Measurements from ENCODE around the gene PEAR1. TPM values are rescaled to one million over a fixed set of nuclear protein-coding genes. Genes with fewer than 3 reads are reported as not detected.

Gene PEAR1
- total and polyA plus RNA-seq, 2 donors, result 0.61 to 2.5 TPM

DNA sequence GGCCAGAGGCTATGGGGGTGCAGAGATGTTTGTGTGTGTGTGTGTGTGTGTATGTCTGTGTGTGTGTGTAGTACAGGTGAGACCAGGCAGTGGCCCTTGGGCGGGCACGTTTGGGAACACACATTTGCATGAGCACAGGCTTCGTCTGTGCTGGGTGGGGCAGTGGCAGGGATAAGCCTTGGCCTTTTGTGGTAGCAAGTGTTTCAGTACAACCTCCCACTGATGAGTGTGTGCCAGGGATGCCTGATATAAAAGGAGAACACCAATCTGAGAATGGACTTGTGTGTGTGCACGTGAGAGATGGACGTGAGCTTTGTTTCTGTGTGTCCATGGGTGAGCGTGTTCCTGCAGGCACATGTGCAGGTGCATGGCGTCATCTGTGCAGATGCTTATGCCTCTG, 29.9 kb upstream of the PEAR1 start:
- no peak overlapping the region for H3K4me3 ChIP-seq (ENCODE audit: low read length in 2 of 2)
- H3K36me3 ChIP-seq (ENCODE audit: control insufficient read depth in 2 of 2, insufficient read depth in 2 of 2, low read length in 1 of 2), result peaks cover 0 to 3% of the 10 kb centered on the region in 2 donors
- peaks cover 41 to 87% of the 10 kb centered on the region in 2 donors for H3K27me3 ChIP-seq (ENCODE audit: control insufficient read depth in 2 of 2, insufficient read depth in 1 of 2, low read length in 1 of 2)
- peaks cover 0 to 11% of the 10 kb centered on the region in 2 donors for H3K9me3 ChIP-seq (ENCODE audit: control insufficient read depth in 2 of 2, insufficient read depth in 1 of 2, low read length in 1 of 2)
- 94% methylated on average over 7 of the region's 7 CpGs for WGBS
- H3K27ac ChIP-seq (ENCODE audit: low read depth in 1 of 2, low read length in 1 of 2), result no peak overlapping the region
- no peak for DNase-seq (ENCODE audit: low read depth in 6 of 9, low spot score in 9 of 9)
- H3K4me1 ChIP-seq (ENCODE audit: control insufficient read depth in 2 of 2, insufficient read depth in 2 of 2, low read length in 2 of 2), result peaks cover 9 to 42% of the 10 kb centered on the region in 2 donors

DNA sequence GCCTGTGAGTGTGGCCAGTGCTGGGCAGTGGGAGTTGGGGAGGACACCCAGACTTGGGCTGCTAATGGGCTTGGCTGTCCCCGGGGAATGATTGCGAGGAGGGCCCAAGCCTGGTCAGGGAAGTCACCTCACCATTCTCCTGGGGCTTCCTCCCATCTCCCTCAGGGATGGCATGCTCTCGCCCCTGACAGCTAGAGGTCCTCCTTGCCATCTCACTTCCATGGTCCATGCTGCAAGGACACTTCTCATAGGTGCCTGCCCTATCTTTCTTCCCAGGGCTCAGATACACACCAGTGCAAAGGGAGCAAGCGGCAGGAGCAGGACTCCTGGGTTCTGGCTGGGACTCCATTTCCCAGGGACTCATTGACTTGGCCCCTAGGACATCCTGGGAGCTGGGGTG, 28.7 kb upstream of the PEAR1 start:
- no peak overlapping the region for H3K27ac ChIP-seq (ENCODE audit: low read depth in 1 of 2, low read length in 1 of 2)
- 97% methylated on average over 4 of the region's 4 CpGs for WGBS
- DNase-seq (ENCODE audit: low read depth in 6 of 9, low spot score in 9 of 9), result no peak
- H3K9me3 ChIP-seq (ENCODE audit: control insufficient read depth in 2 of 2, insufficient read depth in 1 of 2, low read length in 1 of 2), result peaks cover 0 to 11% of the 10 kb centered on the region in 2 donors
- peaks cover 8 to 42% of the 10 kb centered on the region in 2 donors for H3K4me1 ChIP-seq (ENCODE audit: control insufficient read depth in 2 of 2, insufficient read depth in 2 of 2, low read length in 2 of 2)
- H3K27me3 ChIP-seq (ENCODE audit: control insufficient read depth in 2 of 2, insufficient read depth in 1 of 2, low read length in 1 of 2), result peaks cover 29 to 80% of the 10 kb centered on the region in 2 donors
- peaks cover 0 to 3% of the 10 kb centered on the region in 2 donors for H3K36me3 ChIP-seq (ENCODE audit: control insufficient read depth in 2 of 2, insufficient read depth in 2 of 2, low read length in 1 of 2)
- H3K4me3 ChIP-seq (ENCODE audit: low read length in 2 of 2), result no peak overlapping the region

DNA sequence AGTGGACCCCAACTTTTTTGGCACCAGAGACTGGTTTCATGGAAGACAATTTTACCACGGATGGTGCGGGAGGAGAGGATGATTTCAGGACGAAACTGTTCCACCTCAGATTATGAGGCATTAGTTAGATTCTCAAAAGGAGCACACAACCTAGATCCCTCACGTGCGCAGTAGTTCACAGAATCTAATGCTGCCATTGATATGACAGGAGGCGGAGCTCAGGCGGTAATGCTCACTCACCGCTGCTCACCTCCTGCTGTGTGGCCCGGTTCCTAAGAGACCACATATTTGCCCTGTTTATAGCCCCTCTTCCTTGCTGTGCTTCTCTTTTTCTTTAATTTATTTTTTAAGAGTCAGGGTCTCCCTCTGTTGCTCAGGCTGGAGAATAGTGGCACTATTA, 28.3 kb upstream of the PEAR1 start:
- Histone ChIP-seq H3K27me3 (ENCODE audit: control insufficient read depth in 2 of 2, insufficient read depth in 1 of 2, low read length in 1 of 2) (peaks cover 24 to 78% of the 10 kb centered on the region in 2 donors), H3K4me1 (ENCODE audit: control insufficient read depth in 2 of 2, insufficient read depth in 2 of 2, low read length in 2 of 2) (peaks cover 3 to 38% of the 10 kb centered on the region in 2 donors)
- 92% methylated on average over 9 of the region's 9 CpGs for WGBS

DNA sequence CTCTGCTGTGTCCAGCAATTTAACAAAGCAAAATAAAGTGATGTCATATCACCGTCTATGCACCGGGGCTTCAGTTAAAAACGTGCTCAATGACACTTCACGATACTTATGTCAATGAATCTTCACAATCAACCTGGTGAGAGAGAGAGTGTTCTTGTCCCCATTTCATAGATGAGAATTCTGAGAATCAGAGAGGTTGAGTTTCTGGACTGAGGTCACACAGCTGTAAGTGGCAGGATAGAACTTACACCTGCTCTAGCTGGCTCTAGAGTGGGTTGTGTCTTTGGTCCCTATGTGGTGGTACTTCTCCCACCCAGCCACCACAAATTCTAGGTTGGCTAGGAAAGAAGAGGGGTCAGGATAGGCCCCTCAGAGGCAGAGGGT, 27.7 kb upstream of the PEAR1 start:
- Histone ChIP-seq H3K27me3 (ENCODE audit: control insufficient read depth in 2 of 2, insufficient read depth in 1 of 2, low read length in 1 of 2) (peaks cover 20 to 76% of the 10 kb centered on the region in 2 donors), H3K9me3 (ENCODE audit: control insufficient read depth in 2 of 2, insufficient read depth in 1 of 2, low read length in 1 of 2) (peaks cover 0 to 7% of the 10 kb centered on the region in 2 donors), H3K27ac (ENCODE audit: low read depth in 1 of 2, low read length in 1 of 2) (no peak overlapping the region), H3K36me3 (ENCODE audit: control insufficient read depth in 2 of 2, insufficient read depth in 2 of 2, low read length in 1 of 2) (peaks cover 0 to 3% of the 10 kb centered on the region in 2 donors), H3K4me1 (ENCODE audit: control insufficient read depth in 2 of 2, insufficient read depth in 2 of 2, low read length in 2 of 2) (peaks cover 3 to 34% of the 10 kb centered on the region in 2 donors), H3K4me3 (ENCODE audit: low read length in 2 of 2) (no peak overlapping the region)
- DNase-seq (ENCODE audit: low read depth in 6 of 9, low spot score in 9 of 9), result no peak
- 92% methylated on average over 4 of the region's 4 CpGs for WGBS

More for the DNA sequence above, 28.3 kb upstream of the PEAR1 start:
- H3K36me3 ChIP-seq (ENCODE audit: control insufficient read depth in 2 of 2, insufficient read depth in 2 of 2, low read length in 1 of 2), result peaks cover 0 to 3% of the 10 kb centered on the region in 2 donors
- no peak for DNase-seq (ENCODE audit: low read depth in 6 of 9, low spot score in 9 of 9)
- no peak overlapping the region for H3K27ac ChIP-seq (ENCODE audit: low read depth in 1 of 2, low read length in 1 of 2)
- no peak overlapping the region for H3K4me3 ChIP-seq (ENCODE audit: low read length in 2 of 2)
- H3K9me3 ChIP-seq (ENCODE audit: control insufficient read depth in 2 of 2, insufficient read depth in 1 of 2, low read length in 1 of 2), result peaks cover 0 to 10% of the 10 kb centered on the region in 2 donors

DNA sequence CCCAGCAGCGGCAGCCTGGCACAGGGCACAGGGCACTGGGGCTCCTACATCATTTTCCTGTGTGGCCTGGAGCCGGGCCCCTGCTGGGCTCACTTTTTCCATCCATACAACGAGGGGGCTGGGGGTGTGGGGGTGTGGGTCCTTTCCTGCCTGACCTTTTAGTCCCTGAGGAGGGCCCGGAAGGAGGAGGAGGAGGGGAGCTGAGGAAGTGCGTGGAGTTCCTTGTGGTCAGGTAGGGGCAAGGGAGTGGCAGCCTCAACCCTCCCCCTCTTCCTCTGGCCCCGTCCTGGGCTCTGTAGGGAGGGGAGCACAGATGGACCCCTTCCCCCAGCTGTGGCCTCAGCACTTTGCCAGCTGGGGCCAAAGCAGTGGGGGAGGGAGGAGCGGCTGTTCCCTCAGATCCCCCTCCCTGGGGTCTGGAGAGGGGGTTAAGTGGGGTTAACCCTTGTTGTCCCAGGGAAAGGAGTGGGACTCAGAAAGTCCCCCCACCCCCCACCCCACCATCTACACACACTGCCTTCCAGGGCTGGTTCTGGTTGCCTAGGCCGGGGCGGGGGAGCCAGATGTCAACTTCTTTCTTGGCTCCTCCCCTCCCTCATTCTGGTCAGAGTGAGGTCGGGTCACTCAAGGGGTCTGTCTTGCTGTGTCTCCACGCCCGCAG, 27.1 kb upstream of the PEAR1 start:
- Histone ChIP-seq H3K4me1 (ENCODE audit: control insufficient read depth in 2 of 2, insufficient read depth in 2 of 2, low read length in 2 of 2) (peaks cover 0 to 28% of the 10 kb centered on the region in 2 donors), H3K4me3 (ENCODE audit: low read length in 2 of 2) (no peak overlapping the region), H3K27me3 (ENCODE audit: control insufficient read depth in 2 of 2, insufficient read depth in 1 of 2, low read length in 1 of 2) (peaks cover 15 to 73% of the 10 kb centered on the region in 2 donors), H3K36me3 (ENCODE audit: control insufficient read depth in 2 of 2, insufficient read depth in 2 of 2, low read length in 1 of 2) (peaks cover 0 to 3% of the 10 kb centered on the region in 2 donors), H3K9me3 (ENCODE audit: control insufficient read depth in 2 of 2, insufficient read depth in 1 of 2, low read length in 1 of 2) (peaks cover 0 to 3% of the 10 kb centered on the region in 2 donors), H3K27ac (ENCODE audit: low read depth in 1 of 2, low read length in 1 of 2) (no peak overlapping the region)
- 51% methylated on average over 12 of the region's 12 CpGs for WGBS
- no peak for DNase-seq (ENCODE audit: low read depth in 6 of 9, low spot score in 9 of 9)

DNA sequence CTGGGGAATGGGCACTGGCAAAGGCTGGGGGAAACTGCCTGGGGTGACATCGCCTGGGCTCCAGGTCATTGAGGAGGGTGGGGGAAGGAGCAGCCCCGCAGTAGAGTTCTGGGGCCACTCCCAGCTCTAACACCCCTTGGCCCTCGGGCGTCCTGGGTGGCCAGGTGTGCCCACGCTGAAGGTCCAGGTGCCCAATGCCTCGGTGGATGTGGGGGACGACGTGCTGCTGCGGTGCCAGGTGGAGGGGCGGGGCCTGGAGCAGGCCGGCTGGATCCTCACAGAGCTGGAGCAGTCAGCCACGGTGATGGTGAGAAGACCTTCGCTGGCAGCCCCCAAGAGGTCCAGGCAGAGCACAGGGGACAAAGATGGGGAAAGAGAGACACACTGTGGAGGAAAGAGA, 25.2 kb upstream of the PEAR1 start:
- peaks cover 0 to 3% of the 10 kb centered on the region in 2 donors for H3K36me3 ChIP-seq (ENCODE audit: control insufficient read depth in 2 of 2, insufficient read depth in 2 of 2, low read length in 1 of 2)
- H3K27ac ChIP-seq (ENCODE audit: low read depth in 1 of 2, low read length in 1 of 2), result no peak overlapping the region
- H3K9me3 ChIP-seq (ENCODE audit: control insufficient read depth in 2 of 2, insufficient read depth in 1 of 2, low read length in 1 of 2), result no peaks in the 10 kb centered on the region
- no peak overlapping the region for H3K4me3 ChIP-seq (ENCODE audit: low read length in 2 of 2)
- no peak for DNase-seq (ENCODE audit: low read depth in 6 of 9, low spot score in 9 of 9)
- 92% methylated on average over 13 of the region's 13 CpGs for WGBS
- peaks cover 3 to 60% of the 10 kb centered on the region in 2 donors for H3K27me3 ChIP-seq (ENCODE audit: control insufficient read depth in 2 of 2, insufficient read depth in 1 of 2, low read length in 1 of 2)
- H3K4me1 ChIP-seq (ENCODE audit: control insufficient read depth in 2 of 2, insufficient read depth in 2 of 2, low read length in 2 of 2), result peaks cover 0 to 11% of the 10 kb centered on the region in 2 donors

DNA sequence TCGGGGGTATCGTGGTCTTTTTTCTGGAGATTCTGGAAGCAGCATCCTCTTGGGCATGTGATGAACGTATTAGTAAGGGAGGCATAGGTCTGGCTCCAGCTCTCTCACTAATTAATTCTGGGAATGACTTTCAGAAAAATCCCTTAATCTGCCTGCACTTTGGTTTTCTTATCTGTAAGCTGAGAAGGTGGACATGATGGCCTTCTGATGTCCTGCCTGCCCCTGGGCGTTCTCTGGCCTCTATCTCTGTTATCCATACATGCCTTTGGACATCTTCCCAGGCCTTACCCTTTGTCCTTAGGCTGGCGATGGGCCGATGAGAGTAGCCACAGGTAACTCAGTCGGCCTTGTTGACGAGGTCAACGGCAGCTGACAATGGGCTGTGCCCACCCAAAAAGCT, 24.1 kb upstream of the PEAR1 start:
- H3K4me1 ChIP-seq (ENCODE audit: control insufficient read depth in 2 of 2, insufficient read depth in 2 of 2, low read length in 2 of 2), result peaks cover 0 to 5% of the 10 kb centered on the region in 2 donors
- no peak for DNase-seq (ENCODE audit: low read depth in 6 of 9, low spot score in 9 of 9)
- no peak overlapping the region for H3K27ac ChIP-seq (ENCODE audit: low read depth in 1 of 2, low read length in 1 of 2)
- H3K9me3 ChIP-seq (ENCODE audit: control insufficient read depth in 2 of 2, insufficient read depth in 1 of 2, low read length in 1 of 2), result no peaks in the 10 kb centered on the region
- no peak overlapping the region for H3K4me3 ChIP-seq (ENCODE audit: low read length in 2 of 2)
- WGBS, result 91% methylated on average over 9 of the region's 9 CpGs
- peaks cover 0 to 3% of the 10 kb centered on the region in 2 donors for H3K36me3 ChIP-seq (ENCODE audit: control insufficient read depth in 2 of 2, insufficient read depth in 2 of 2, low read length in 1 of 2)
- H3K27me3 ChIP-seq (ENCODE audit: control insufficient read depth in 2 of 2, insufficient read depth in 1 of 2, low read length in 1 of 2), result peaks cover 3 to 60% of the 10 kb centered on the region in 2 donors

DNA sequence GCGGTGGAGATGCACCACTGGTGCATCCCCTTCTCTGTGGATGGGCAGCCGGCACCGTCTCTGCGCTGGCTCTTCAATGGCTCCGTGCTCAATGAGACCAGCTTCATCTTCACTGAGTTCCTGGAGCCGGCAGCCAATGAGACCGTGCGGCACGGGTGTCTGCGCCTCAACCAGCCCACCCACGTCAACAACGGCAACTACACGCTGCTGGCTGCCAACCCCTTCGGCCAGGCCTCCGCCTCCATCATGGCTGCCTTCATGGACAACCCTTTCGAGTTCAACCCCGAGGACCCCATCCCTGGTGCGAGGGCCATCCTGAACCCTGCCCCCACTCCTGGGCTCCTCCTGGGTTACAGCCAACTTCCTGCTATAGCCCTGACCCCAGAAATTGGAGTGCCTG, 19.9 kb upstream of the PEAR1 start:
- no peak for DNase-seq (ENCODE audit: low read depth in 6 of 9, low spot score in 9 of 9)
- no peaks in the 10 kb centered on the region for H3K36me3 ChIP-seq (ENCODE audit: control insufficient read depth in 2 of 2, insufficient read depth in 2 of 2, low read length in 1 of 2)
- no peak overlapping the region for H3K27ac ChIP-seq (ENCODE audit: low read depth in 1 of 2, low read length in 1 of 2)
- no peak overlapping the region for H3K4me3 ChIP-seq (ENCODE audit: low read length in 2 of 2)
- no peaks in the 10 kb centered on the region for H3K9me3 ChIP-seq (ENCODE audit: control insufficient read depth in 2 of 2, insufficient read depth in 1 of 2, low read length in 1 of 2)
- WGBS, result 97% methylated on average over 18 of the region's 18 CpGs
- no peaks in the 10 kb centered on the region for H3K4me1 ChIP-seq (ENCODE audit: control insufficient read depth in 2 of 2, insufficient read depth in 2 of 2, low read length in 2 of 2)
- H3K27me3 ChIP-seq (ENCODE audit: control insufficient read depth in 2 of 2, insufficient read depth in 1 of 2, low read length in 1 of 2), result peaks cover 3 to 72% of the 10 kb centered on the region in 2 donors

DNA sequence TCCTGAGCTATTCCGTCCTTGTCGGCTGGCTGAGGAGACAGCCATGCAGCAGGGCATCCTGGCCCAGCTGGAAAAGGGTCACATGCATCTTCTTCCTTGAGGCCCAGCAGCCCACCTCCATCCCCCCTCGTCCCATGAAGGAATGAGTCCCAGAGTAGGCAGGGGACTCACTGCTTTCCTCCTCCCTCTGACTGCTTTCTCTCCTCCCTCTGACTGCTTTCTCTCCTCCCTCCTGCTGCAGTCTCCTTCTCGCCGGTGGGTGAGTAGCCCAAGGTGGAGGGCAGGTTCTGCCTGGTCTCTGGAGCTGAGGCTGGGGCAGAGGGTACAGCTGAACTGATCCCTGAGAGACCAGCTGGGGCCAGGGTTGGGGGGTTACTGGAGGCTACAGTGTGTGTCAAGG, 19.4 kb upstream of the PEAR1 start:
- Histone ChIP-seq H3K27ac (ENCODE audit: low read depth in 1 of 2, low read length in 1 of 2) (no peak overlapping the region), H3K36me3 (ENCODE audit: control insufficient read depth in 2 of 2, insufficient read depth in 2 of 2, low read length in 1 of 2) (no peaks in the 10 kb centered on the region), H3K9me3 (ENCODE audit: control insufficient read depth in 2 of 2, insufficient read depth in 1 of 2, low read length in 1 of 2) (no peaks in the 10 kb centered on the region), H3K27me3 (ENCODE audit: control insufficient read depth in 2 of 2, insufficient read depth in 1 of 2, low read length in 1 of 2) (peaks cover 3 to 76% of the 10 kb centered on the region in 2 donors), H3K4me1 (ENCODE audit: control insufficient read depth in 2 of 2, insufficient read depth in 2 of 2, low read length in 2 of 2) (no peaks in the 10 kb centered on the region), H3K4me3 (ENCODE audit: low read length in 2 of 2) (no peak overlapping the region)
- 96% methylated on average over 5 of the region's 5 CpGs for WGBS
- no peak for DNase-seq (ENCODE audit: low read depth in 6 of 9, low spot score in 9 of 9)
